GM19043 (cell line): ENCODE data around the gene SERGEF.

ENCODE experiments used
- ATAC-seq: cut with Tn5 transposase; IDR thresholded peaks from one replicate; pipeline ENCODE4 v1.9.1; 2021; ENCODE audit warnings: low read depth; ENCODE audit not compliant: unreplicated experiment

The SERGEF gene

GRCh38 chr11:17822401-17822781 is 190.5 kb downstream of the SERGEF start:
- ATAC-seq: no peak

- no peak for ATAC-seq
These were observed 191.0 kb downstream of the SERGEF start for GRCh38 chr11:17821648-17822400.

- no peak for ATAC-seq
These were observed 196.5 kb downstream of the SERGEF start for GRCh38 chr11:17816232-17816931.

- no peak for ATAC-seq
These were observed 198.3 kb downstream of the SERGEF start for GRCh38 chr11:17814546-17814945.

GRCh38 chr11:17813391-17814059 is 199.3 kb downstream of the SERGEF start:
- no peak for ATAC-seq

GRCh38 chr11:17812865-17813187 is 200.0 kb downstream of the SERGEF start:
- no peak for ATAC-seq

GRCh38 chr11:17812091-17812864 is 200.6 kb downstream of the SERGEF start:
- no peak for ATAC-seq

- ATAC-seq: no peak
These were observed 201.5 kb downstream of the SERGEF start for GRCh38 chr11:17811352-17811751.

- no peak for ATAC-seq
These were observed 202.1 kb downstream of the SERGEF start for GRCh38 chr11:17810746-17811145.

- no peak for ATAC-seq
These were observed 202.8 kb downstream of the SERGEF start for GRCh38 chr11:17810041-17810440.

GRCh38 chr11:17807034-17807433 is 205.8 kb downstream of the SERGEF start:
- no peak for ATAC-seq

- no peak for ATAC-seq
These were observed 207.0 kb downstream of the SERGEF start for GRCh38 chr11:17805873-17806272.

GRCh38 chr11:17805043-17805442 is 207.8 kb downstream of the SERGEF start:
- ATAC-seq: no peak

- ATAC-seq: no peak
These were observed 209.0 kb downstream of the SERGEF start for GRCh38 chr11:17803754-17804334.

- no peak for ATAC-seq
These were observed 210.4 kb downstream of the SERGEF start for GRCh38 chr11:17802491-17802890.

- no peak for ATAC-seq
These were observed 211.7 kb downstream of the SERGEF start for GRCh38 chr11:17801166-17801565.

- no peak for ATAC-seq
These were observed 213.7 kb downstream of the SERGEF start for GRCh38 chr11:17799147-17799546.

- no peak for ATAC-seq
These were observed 214.1 kb downstream of the SERGEF start for GRCh38 chr11:17798716-17799115.

- no peak for ATAC-seq
These were observed 214.6 kb downstream of the SERGEF start for GRCh38 chr11:17798253-17798652.

GRCh38 chr11:17796154-17796553 is 216.7 kb downstream of the SERGEF start:
- no peak for ATAC-seq

GRCh38 chr11:17794981-17795380 is 217.9 kb downstream of the SERGEF start:
- ATAC-seq: no peak
